Ectodermal cell (in vitro differentiated cells): ENCODE results near the gene GJA5. TPM values are rescaled to one million over a fixed set of nuclear protein-coding genes. Genes with fewer than 3 reads are reported as not detected.

Experiments
- H3K27ac ChIP-seq: 2 replicates; pipeline ENCODE4 v1.7.0; 2013; ENCODE audit warnings: mild to moderate bottlenecking, low read depth, low read length; ENCODE audit not compliant: insufficient read depth, poor library complexity, severe bottlenecking
- H3K27me3 ChIP-seq: 2 replicates; pipeline ENCODE4 v1.7.0; 2013; ENCODE audit warnings: mild to moderate bottlenecking, low read length; ENCODE audit not compliant: insufficient read depth, control insufficient read depth, poor library complexity, severe bottlenecking
- H3K36me3 ChIP-seq: one replicate; pipeline ENCODE4 v1.7.0; 2013; ENCODE audit warnings: low read length; ENCODE audit not compliant: control insufficient read depth, insufficient read depth
- H3K4me1 ChIP-seq: one replicate; pipeline ENCODE4 v1.7.0; 2013; ENCODE audit warnings: low read length; ENCODE audit not compliant: control insufficient read depth, insufficient read depth
- H3K4me3 ChIP-seq: 2 replicates; pipeline ENCODE4 v1.7.0; 2013; ENCODE audit warnings: low read depth, low read length, control low read depth; ENCODE audit not compliant: insufficient read depth
- H3K9me3 ChIP-seq: 2 replicates; pipeline ENCODE4 v1.7.0; 2013; ENCODE audit warnings: mild to moderate bottlenecking, low read length, moderate library complexity; ENCODE audit not compliant: control insufficient read depth
- WGBS, 2 experiments: methylation state at CpG; one replicate each; pipeline ENCODE4 v1.1.7; 2013; ENCODE audit warnings: missing lambda C conversion rate in 2 of 2; 5-methylcytosine and 5-hydroxymethylcytosine counted together
- polyA plus RNA-seq, 4 experiments: library from polyadenylated mRNA; stranded (reverse); fragments of 50-300 nt; gene quantifications; one replicate each; pipeline ENCODE4 v1.2.3, GENCODE V29; 2013

The GJA5 gene
- 0.44 TPM for polyA plus RNA-seq (2013, experiment 1 of 4)
- 0.39 TPM for polyA plus RNA-seq (2013, experiment 2 of 4)
- 0.48 TPM for polyA plus RNA-seq (2013, experiment 3 of 4)
- polyA plus RNA-seq (2013, experiment 4 of 4), result 0.77 TPM

DNA sequence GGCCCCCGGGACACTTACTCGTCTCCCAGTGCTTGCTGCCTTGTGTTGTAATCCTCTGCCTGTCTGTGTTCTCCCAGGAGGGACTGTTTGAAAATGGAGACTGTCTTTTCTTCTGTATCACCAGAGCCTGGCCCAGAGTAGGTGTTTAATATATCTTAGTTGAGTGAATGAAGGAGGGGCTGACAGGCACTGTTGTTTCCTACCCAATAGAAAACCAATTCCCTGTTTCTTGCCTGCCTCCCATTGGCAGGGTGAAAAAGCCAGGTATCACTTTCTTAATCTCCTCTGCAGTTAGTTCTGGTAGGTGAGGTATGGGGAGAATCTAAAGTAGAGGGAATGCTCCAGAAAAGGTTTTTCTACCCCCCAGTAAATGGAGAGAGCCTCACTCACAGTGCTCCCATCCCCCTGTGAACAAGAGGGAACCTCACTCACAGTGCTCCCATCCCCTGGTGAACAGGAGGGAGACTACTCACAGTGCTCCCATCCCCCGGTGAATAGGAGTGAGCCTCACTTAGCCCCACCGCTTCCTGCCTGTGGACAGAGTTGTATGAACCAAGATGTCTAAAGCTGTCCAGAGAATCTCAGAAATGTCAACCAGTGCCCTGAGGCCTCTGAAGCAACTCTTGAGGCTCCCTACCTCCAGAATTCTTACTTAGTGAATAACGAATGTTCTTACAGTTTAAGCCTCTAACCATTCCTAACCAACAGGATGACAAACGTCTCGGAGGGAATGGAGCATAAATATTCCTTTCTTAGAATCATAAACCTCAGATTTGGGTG is at the start of gene GJA5:
Gene GJA5 (minus strand): TSS at position 122 of the 780 bp plus-strand sequence. CDS start 1,364 bp downstream, outside the sequence.
- Histone ChIP-seq H3K36me3 (no peaks in the 10 kb centered on the region), H3K27me3 (no peaks in the 10 kb centered on the region), H3K9me3 (no peaks in the 10 kb centered on the region), H3K4me1 (no peaks in the 10 kb centered on the region), H3K27ac (no peak within 1 kb of the TSS), H3K4me3 (no peak within 1 kb of the TSS)
- 86 to 87% methylated on average over 7 of the region's 7 CpGs for WGBS, 2 experiments

DNA sequence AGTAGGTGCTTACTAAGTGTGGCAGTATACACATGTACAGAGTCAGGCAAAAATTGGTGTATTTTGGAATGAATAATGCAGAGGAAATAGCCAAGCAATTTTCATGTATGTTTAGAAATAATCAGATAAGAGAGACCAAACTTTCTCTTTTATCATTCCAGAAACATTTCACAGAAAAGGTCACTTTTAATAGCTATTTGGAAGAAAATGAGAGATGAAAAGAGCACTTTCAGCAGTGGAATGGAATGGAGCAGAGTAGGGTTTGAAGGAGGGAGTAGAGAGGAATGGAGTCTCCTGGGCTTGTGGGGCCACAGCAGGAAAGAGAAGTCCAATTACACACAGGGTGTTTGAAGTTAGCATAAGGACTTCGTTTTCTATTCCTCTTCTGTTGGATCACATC is 48.8 kb upstream of the GJA5 start:
- Histone ChIP-seq H3K36me3 (no peaks in the 10 kb centered on the region), H3K27ac (no peak overlapping the region), H3K4me3 (no peak overlapping the region), H3K9me3 (no peaks in the 10 kb centered on the region), H3K4me1 (no peaks in the 10 kb centered on the region), H3K27me3 (no peaks in the 10 kb centered on the region)
- 76 to 92% methylated on average over 1 of the region's 1 CpG for WGBS, 2 experiments

DNA sequence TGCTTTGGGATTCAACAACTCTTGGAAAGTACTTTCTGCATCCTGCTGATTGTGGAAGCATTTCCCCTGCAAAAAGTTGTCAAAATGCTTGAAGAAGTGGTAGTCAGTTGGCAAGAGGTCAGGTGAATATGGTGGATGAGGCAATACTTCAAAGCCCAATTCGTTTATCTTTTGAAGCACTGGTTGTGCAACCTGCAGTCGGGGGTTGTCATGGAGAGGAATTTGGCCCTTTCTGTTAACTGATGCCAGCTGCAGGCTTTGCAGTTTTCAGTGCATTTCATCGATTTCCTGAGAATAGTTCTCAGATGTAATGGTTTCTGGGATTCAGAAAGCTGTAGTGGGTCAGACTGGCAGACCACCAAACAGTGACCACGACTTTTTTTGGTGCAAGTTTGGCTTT is 47.6 kb upstream of the GJA5 start:
- 81 to 83% methylated on average over 4 of the region's 4 CpGs for WGBS, 2 experiments
- no peak overlapping the region for H3K4me3 ChIP-seq

DNA sequence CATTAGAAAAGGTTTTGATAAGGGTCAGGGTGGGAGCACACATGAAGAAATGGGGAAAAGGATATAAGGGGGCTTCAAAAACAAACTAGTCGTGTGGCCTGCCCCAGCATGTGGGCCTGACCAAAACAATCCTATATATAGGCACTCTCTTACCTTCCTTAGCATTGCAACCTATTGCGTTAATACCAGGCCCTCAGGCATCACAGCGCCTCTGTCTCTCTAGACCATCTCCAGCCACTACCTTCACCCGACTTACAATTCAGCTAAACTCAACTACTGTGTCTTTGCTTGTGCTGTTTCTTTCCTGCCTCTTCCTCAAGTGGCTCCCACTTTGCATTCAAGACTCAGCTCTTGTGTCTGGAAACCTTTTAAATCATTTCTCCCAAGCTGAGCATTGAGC is 47.0 kb upstream of the GJA5 start:
- Histone ChIP-seq H3K36me3 (no peaks in the 10 kb centered on the region), H3K4me3 (no peak overlapping the region), H3K4me1 (no peaks in the 10 kb centered on the region), H3K27me3 (no peaks in the 10 kb centered on the region), H3K27ac (no peak overlapping the region), H3K9me3 (no peaks in the 10 kb centered on the region)
- 77 to 83% methylated on average over 4 of the region's 4 CpGs for WGBS, 2 experiments

More for the DNA sequence above, 47.6 kb upstream of the GJA5 start:
- Histone ChIP-seq H3K27ac (no peak overlapping the region), H3K27me3 (no peaks in the 10 kb centered on the region), H3K9me3 (no peaks in the 10 kb centered on the region), H3K36me3 (no peaks in the 10 kb centered on the region), H3K4me1 (no peaks in the 10 kb centered on the region)

DNA sequence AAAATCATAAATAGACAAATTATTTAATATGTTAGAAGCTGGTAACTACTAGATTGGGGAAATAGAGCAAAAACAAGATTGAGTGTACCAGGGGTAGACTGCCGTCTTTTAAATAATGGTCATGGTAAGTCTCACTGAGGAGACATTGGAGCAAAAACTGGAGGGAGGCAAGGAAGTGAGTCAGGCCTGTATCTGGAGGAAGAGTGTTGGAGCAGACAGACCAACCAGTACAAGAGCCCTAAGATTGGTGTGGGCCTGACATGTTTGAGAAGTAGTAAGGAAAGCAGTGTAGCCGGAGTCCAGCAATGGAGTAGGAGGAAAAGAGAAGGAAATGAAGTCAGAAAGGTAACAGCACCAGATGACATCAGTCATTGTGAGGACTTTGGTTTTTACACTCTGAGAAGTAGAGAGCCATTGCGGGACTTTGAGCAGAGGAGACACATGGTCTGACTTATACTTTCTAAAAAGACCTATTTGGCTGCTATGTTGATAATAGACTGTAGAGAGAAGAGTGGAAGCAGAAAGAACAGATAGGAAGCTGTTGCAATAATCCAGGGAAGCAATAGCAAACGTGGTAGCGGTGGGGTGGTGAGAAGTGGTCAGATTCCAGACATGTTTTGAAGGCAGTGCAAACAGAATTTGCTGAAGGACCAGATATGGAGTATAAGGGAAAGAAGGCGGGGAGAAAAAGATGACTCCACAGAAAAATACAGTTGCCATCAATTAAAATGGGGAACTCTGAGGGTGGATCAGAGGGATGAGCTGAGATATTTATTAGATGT is 44.7 kb upstream of the GJA5 start:
- no peaks in the 10 kb centered on the region for H3K27me3 ChIP-seq
- no peaks in the 10 kb centered on the region for H3K36me3 ChIP-seq
- H3K27ac ChIP-seq, result no peak overlapping the region
- no peak overlapping the region for H3K4me3 ChIP-seq
- no peaks in the 10 kb centered on the region for H3K4me1 ChIP-seq
- H3K9me3 ChIP-seq, result no peaks in the 10 kb centered on the region
- 94 to 96% methylated on average over 6 of the region's 6 CpGs for WGBS, 2 experiments

DNA sequence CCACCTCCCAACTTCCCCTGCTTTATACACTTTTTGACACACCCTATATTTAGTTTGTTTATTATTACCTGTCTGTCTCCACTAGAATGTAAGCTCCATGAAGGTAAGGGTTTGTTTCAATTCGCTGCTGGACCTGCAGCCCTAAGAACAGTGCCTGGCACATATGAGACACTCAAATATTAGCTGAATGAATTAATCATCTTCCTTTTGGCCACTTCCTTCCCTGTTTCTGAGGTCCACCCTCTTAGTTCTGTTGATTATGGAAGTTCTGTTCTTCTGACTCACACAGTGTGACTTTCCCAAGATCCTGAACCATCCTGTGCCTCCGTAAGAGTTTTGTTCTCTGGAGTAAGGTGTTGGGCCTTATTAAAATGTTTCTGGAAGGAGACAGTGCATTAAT is 40.4 kb upstream of the GJA5 start:
- 94 to 98% methylated on average over 2 of the region's 2 CpGs for WGBS, 2 experiments
- Histone ChIP-seq H3K27ac (no peak overlapping the region), H3K4me1 (no peaks in the 10 kb centered on the region), H3K9me3 (no peaks in the 10 kb centered on the region), H3K27me3 (no peaks in the 10 kb centered on the region), H3K4me3 (no peak overlapping the region), H3K36me3 (no peaks in the 10 kb centered on the region)

- H3K4me3 ChIP-seq, result no peak overlapping the region
- WGBS, 2 experiments, result 90 to 93% methylated on average over 3 of the region's 3 CpGs
- no peaks in the 10 kb centered on the region for H3K9me3 ChIP-seq
- no peak overlapping the region for H3K27ac ChIP-seq
- H3K36me3 ChIP-seq, result no peaks in the 10 kb centered on the region
- no peaks in the 10 kb centered on the region for H3K4me1 ChIP-seq
- H3K27me3 ChIP-seq, result no peaks in the 10 kb centered on the region
Observed at GRCh38 chr1:147798731-147799130, 38.3 kb upstream of the GJA5 start.

GRCh38 chr1:147794570-147794969 is 34.2 kb upstream of the GJA5 start:
- no peaks in the 10 kb centered on the region for H3K9me3 ChIP-seq
- no peaks in the 10 kb centered on the region for H3K4me1 ChIP-seq
- H3K36me3 ChIP-seq, result no peaks in the 10 kb centered on the region
- H3K4me3 ChIP-seq, result no peak overlapping the region
- H3K27ac ChIP-seq, result no peak overlapping the region
- 84% methylated on average over 10 of the region's 10 CpGs for WGBS, 2 experiments
- no peaks in the 10 kb centered on the region for H3K27me3 ChIP-seq

GRCh38 chr1:147791876-147792275 is 31.5 kb upstream of the GJA5 start:
- H3K4me3 ChIP-seq, result no peak overlapping the region
- no peaks in the 10 kb centered on the region for H3K9me3 ChIP-seq
- no peaks in the 10 kb centered on the region for H3K36me3 ChIP-seq
- peaks cover under 1% of the 10 kb centered on the region for H3K4me1 ChIP-seq
- H3K27me3 ChIP-seq, result no peaks in the 10 kb centered on the region
- no peak overlapping the region for H3K27ac ChIP-seq
- 100% methylated on average over 1 of the region's 1 CpG; no CpG with 5 or more reads in 1 of the 2 experiments for WGBS, 2 experiments

GRCh38 chr1:147787765-147788164 is 27.4 kb upstream of the GJA5 start:
- no peak overlapping the region for H3K27ac ChIP-seq
- no peak overlapping the region for H3K4me3 ChIP-seq
- H3K9me3 ChIP-seq, result no peaks in the 10 kb centered on the region
- no peaks in the 10 kb centered on the region for H3K36me3 ChIP-seq
- 96 to 100% methylated on average over 2 of the region's 2 CpGs for WGBS, 2 experiments
- peaks cover 6% of the 10 kb centered on the region for H3K4me1 ChIP-seq
- no peaks in the 10 kb centered on the region for H3K27me3 ChIP-seq
